ENCODE measurements around the gene MPIG6B. TPM values are rescaled to one million over a fixed set of nuclear protein-coding genes. Genes with fewer than 3 reads are reported as not detected.
"Not testable (repeated sequence)": the region's sequence is repeated elsewhere in the genome, so short reads cannot be mapped to it uniquely, and the experiment has no call there.

Gene MPIG6B
- total RNA-seq, 1 donor from 2014 or later = not detected

- no peak for DNase-seq (ENCODE audit: low read depth in 2 of 2)
Observed at GRCh38 chr6:31700740-31701401, 22.3 kb upstream of the MPIG6B start.

DNA sequence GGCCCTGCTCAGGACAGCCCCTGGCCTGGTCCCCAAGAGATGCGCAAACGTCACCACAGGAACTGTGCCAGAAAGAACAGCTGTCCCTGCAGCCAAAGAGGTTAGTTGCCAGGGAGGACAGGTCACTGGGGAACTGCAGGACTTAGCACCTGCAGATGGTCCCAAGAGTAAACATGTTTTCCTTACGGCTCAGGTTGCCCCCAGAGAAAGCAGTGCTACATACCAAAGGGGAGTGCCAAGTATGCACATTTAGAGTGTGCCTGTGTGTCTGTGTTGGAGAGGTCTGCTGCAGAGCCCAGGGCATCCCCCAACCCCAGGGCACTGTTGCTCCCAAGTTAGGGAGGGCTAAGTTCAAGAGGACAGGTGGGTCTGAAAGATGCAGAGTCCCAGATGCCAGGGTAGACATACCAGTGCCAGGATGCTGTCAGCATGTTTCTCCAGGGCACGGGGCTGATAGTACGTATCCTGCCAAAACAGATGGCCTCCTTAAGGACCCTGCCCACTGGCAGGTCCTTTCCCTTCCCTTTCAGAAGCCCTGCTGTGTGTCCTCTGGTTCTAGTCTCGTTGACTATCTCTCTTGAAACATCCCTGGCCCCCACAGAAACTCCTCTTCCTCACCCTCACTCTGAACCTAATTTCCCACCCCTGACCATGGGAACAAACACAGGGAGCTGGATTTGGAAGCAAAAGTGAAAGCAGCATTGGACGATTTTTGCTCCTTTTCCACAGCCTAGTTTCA lies 21.3 kb upstream of the MPIG6B start:
- DNase-seq (ENCODE audit: low read depth in 2 of 2) = peak; percentile 13 to 28

DNA sequence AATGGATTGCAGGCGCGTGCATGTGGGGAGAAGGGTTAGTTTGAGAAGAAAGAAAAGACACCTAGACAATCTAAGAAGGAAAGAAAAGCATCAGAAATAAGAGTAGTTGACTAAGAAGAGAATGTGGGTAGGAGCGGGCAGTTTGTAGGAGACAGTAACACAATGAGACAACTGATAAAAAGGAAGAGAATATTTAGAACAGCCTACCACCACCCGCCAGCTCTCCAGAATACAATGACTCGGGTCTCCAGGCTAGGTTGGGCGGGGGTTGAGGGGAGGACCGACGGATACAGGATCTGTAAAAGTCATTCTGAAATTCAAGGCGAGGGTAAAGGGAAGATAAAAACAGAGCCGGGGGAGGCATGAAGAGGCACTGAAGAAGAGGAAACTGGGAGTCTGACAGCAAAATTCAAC lies 20.8 kb upstream of the MPIG6B start:
- peak in 1 of 2 donors; percentile 66 for DNase-seq (ENCODE audit: low read depth in 2 of 2)

- peak; percentile 98 to 99 for DNase-seq (ENCODE audit: low read depth in 2 of 2)
Observed at GRCh38 chr6:31702819-31703716, 20.1 kb upstream of the MPIG6B start, which contains the start of gene ABHD16A. TSS of gene ABHD16A (minus strand) at chr6:31703324. CDS start at chr6:31703281, 43 bp downstream.

GRCh38 chr6:31705931-31706330 lies 17.2 kb upstream of the MPIG6B start:
- no peak for DNase-seq (ENCODE audit: low read depth in 2 of 2)

DNA sequence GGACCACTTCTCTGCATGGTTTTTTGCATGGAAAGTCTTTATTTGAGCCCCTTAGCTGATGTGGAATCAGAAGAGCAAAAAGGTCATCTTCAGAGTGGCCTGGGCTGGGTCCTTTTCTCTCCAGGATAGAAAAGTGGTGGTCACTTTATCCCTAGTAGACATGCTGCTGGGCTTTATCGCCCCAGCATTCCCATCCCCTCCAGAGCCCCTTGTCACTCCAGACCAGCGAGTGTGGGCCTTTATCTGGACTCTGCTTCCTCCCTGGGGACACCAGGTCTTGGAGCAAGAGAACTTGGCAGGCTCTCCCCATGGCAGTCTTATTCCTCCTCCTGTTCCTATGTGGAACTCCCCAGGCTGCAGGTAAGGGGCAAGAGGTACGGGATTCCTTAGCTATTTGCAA lies 16.6 kb upstream of the MPIG6B start, which contains the start of gene LY6G6F:
LY6G6F (plus strand) TSS at position 268 of the 400 bp plus-strand sequence; CDS start at position 309, 41 bp downstream.
- DNase-seq (ENCODE audit: low read depth in 2 of 2) = no peak

DNA sequence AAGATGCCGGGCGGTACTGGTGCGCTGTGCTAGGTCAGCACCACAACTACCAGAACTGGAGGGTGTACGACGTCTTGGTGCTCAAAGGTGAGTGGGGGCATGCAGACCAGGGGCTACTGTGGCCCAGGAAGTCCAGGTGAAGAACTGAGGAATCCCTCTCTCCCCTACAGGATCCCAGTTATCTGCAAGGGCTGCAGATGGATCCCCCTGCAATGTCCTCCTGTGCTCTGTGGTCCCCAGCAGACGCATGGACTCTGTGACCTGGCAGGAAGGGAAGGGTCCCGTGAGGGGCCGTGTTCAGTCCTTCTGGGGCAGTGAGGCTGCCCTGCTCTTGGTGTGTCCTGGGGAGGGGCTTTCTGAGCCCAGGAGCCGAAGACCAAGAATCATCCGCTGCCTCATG lies 15.5 kb upstream of the MPIG6B start:
- DNase-seq (ENCODE audit: low read depth in 2 of 2) = no peak

DNA sequence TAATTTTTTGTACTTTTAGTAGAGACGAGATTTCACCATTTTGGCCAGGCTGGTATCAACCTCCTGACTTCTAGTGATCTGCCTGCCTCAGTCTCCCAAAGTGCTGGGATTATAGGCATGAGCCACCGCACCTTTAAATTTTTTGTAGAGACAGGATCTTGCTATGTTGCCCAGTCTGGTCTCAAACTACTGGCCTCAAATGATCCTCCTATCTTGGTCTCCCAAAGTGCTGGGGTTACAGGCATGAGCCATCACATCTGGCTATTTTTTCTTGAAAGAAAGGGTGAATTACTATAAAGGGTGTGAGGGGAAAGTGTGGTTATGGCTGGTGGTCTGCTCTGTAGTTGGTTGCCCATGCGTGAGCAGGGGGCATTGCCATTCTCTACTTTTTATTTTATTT lies 14.9 kb upstream of the MPIG6B start:
- no peak for DNase-seq (ENCODE audit: low read depth in 2 of 2)

DNA sequence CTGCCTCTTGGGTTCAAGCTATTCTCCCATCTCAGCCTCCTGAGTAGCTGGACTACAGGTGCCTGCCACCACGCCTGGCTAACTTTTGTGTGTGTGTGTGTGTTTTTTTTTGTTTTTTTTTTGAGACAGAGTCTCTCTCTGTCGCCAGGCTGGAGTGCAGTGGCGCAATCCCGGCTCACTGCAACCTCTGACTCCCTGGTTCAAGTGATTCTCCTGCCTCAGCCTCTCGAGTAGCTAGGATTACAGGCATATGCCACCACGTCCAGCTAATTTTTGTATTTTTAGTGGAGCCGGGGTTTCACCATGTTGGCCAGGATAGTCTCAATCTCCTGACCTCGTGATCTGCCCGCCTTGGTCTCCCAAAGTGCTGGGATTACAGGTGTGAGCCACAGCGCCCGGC lies 14.0 kb upstream of the MPIG6B start:
- not testable (repeated sequence) for DNase-seq (ENCODE audit: low read depth in 2 of 2)

- no peak for DNase-seq (ENCODE audit: low read depth in 2 of 2)
Observed at GRCh38 chr6:31710523-31711219, 12.5 kb upstream of the MPIG6B start.

- no peak for DNase-seq (ENCODE audit: low read depth in 2 of 2)
Observed at GRCh38 chr6:31711233-31711632, 11.9 kb upstream of the MPIG6B start.

DNA sequence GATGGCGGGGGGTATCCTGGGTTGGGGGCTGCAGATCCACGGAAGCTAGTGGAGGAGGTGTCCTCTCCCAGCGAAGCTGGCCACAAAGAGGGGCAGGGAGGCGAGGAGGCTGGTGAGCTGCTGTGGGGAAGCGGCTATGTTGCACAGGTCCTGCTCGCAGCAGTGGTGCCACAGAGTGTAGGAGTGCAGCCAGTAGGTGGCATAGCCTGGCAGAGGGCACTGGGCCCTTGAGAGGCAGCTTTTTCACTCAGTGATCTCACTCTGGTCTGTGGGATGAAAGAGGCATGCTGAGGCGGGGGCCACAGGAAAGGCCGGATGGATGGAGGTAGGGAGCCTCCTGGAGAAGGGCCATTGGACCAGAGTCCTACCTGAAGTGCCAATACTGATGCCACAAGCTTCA lies 10.9 kb upstream of the MPIG6B start:
- DNase-seq (ENCODE audit: low read depth in 2 of 2) = no peak

GRCh38 chr6:31713465-31713864 lies 9.7 kb upstream of the MPIG6B start:
- DNase-seq (ENCODE audit: low read depth in 2 of 2) = no peak

DNA sequence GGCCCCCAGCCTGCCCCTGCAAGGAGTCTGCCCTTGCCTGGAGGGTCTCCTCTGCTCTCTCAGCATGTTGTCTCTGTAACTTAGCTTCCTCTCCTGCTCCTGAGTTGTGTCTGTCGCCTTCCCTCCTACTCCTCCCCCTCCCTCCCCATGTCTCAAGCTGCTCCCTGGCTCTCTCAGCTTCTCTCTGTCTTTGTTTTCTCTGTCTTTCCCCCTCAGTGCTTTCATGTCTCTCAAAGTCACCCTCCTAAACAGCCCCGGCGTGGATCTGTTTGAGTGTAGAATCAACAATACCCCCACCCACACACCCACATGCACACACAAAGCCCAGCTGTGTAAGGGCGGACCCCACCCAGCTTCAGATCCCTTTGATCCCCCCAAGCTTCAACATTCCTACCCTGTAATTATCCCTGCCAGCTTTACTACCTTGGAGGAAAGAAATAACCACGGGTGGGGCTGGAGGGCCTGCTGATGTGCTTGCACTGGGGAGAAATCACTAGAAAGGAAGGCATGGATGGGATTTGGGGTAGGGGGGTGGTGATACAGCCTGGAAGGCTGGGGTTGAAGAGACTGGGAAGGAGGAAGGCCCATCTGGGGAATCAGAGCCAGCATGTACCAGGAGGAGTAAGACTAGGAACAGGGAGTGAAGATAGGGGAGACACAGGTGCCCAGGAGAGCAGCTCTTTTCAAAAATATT lies 9.0 kb upstream of the MPIG6B start:
- DNase-seq (ENCODE audit: low read depth in 2 of 2) = no peak

- no peak for DNase-seq (ENCODE audit: low read depth in 2 of 2)
Observed at GRCh38 chr6:31715022-31715958, 7.9 kb upstream of the MPIG6B start, which contains the start of gene LY6G6D. TSS of gene LY6G6D (plus strand) at chr6:31715348. CDS start at chr6:31715356, 8 bp downstream.

- DNase-seq (ENCODE audit: low read depth in 2 of 2) = no peak
Observed at GRCh38 chr6:31717499-31718222, 5.5 kb upstream of the MPIG6B start.

DNA sequence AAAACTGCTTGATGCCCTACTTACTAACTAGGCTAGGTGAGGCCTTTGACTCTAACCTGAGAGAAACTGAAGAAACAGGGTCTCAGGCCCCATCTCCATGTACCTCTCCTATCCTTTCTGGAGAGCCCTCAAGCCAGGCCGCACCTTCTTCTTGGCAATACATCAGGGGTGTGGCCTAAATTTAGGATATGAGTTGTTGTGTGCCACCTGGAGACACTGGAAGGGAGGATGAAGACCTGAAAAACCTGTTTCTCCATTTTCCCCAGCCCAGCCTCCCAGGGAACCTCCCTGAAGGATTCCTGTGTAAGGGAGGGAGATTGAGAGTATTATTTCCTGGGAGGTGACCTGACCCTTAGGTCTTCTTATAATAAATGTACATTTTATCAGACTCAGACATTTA lies 4.9 kb upstream of the MPIG6B start:
- DNase-seq (ENCODE audit: low read depth in 2 of 2) = no peak

DNA sequence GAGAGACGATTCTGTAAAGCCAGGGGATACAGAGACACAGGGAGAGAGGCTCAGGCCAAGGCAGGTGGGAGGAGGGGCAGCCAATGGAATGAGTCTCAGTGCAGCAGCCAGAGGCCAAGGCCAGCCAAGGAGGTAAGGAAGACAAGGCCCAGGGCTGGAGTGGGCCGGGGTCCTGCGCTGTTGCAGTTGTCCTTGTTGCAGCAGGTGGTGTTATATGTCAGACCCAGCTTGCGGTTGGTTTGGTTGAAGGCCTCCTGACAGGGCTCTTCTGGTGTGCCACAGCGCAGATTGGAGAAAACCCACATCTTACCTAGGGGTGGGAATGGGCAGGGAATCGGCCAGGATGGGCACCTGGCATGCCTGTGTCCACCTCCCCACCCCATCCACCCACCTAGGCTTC lies 4.2 kb upstream of the MPIG6B start:
- DNase-seq (ENCODE audit: low read depth in 2 of 2) = no peak
